Vagina (tissue), 2 donors: ENCODE results near the gene B4GALT1. TPM values are rescaled to one million over a fixed set of nuclear protein-coding genes. Genes with fewer than 3 reads are reported as not detected.

ENCODE experiments used
- DNase-seq, 2 donors: peaks; one replicate each; pipeline ENCODE4 v3.0.0-alpha.2; 2017; ENCODE audit errors: extremely low spot score in 2 of 2
- H3K27ac ChIP-seq: fragments of 200-600 bp; sonication (generic); one replicate; pipeline ENCODE4 v1.5.1; 2019
- H3K27me3 ChIP-seq: fragments of 200-600 bp; sonication (generic); one replicate; pipeline ENCODE4 v1.5.1; 2019
- H3K36me3 ChIP-seq, 2 donors: fragments of 200-600 bp; sonication (generic); one replicate each; pipeline ENCODE4 v1.5.1; 2017 to 2019
- H3K4me1 ChIP-seq: fragments of 200-600 bp; sonication (generic); one replicate; pipeline ENCODE4 v1.5.1; 2019
- H3K4me3 ChIP-seq, 2 donors: fragments of 200-600 bp; sonication (generic); 1 replicate in 1 of 2; 2 replicates in 1 of 2; pipeline ENCODE4 v1.5.1; 2016 to 2019
- H3K9me3 ChIP-seq: fragments of 200-600 bp; sonication (generic); one replicate; pipeline ENCODE4 v1.5.1; 2019
- POLR2A ChIP-seq, 2 donors: fragments of 450-650 bp; IDR thresholded peaks; one replicate each; pipeline ENCODE4 v1.6.1; 2017; ENCODE audit warnings: antibody characterized with exemption in 2 of 2, mild to moderate bottlenecking in 2 of 2, moderate library complexity in 2 of 2
- POLR2AphosphoS5 ChIP-seq, 2 donors: sonication (generic); formaldehyde crosslinking; IDR thresholded peaks; one replicate each; pipeline ENCODE4 v1.9.0; 2017; ENCODE audit warnings: antibody characterized with exemption in 2 of 2, mild to moderate bottlenecking in 2 of 2, low read depth in 1 of 2; ENCODE audit not compliant: insufficient read depth in 1 of 2
- intact Hi-C: fragments of 100-400 bp; cut with DNase I; formaldehyde crosslinking; loops from one replicate; pipeline ENCODE4 v1.15.1; 2023
- total RNA-seq: library from RNA; depleted of rRNA; stranded (reverse); fragments of >200 nt; gene quantifications from one replicate; pipeline ENCODE4 v1.2.3, GENCODE V29; 2016
- TF ChIP-seq, protein P1 (sequence below), 3 experiments: fragments of 450-650 bp in 2 of 3; fragments of 200-600 bp in 1 of 3; sonication (generic) in 1 of 3; IDR thresholded peaks; one replicate each; pipeline ENCODE4 v1.5.1; 2017 to 2019; ENCODE audit warnings: antibody characterized with exemption in 3 of 3, mild to moderate bottlenecking in 2 of 3, moderate library complexity in 2 of 3

Gene B4GALT1
- total RNA-seq, 1 donor from 2014 or later: 85.2 TPM

DNA sequence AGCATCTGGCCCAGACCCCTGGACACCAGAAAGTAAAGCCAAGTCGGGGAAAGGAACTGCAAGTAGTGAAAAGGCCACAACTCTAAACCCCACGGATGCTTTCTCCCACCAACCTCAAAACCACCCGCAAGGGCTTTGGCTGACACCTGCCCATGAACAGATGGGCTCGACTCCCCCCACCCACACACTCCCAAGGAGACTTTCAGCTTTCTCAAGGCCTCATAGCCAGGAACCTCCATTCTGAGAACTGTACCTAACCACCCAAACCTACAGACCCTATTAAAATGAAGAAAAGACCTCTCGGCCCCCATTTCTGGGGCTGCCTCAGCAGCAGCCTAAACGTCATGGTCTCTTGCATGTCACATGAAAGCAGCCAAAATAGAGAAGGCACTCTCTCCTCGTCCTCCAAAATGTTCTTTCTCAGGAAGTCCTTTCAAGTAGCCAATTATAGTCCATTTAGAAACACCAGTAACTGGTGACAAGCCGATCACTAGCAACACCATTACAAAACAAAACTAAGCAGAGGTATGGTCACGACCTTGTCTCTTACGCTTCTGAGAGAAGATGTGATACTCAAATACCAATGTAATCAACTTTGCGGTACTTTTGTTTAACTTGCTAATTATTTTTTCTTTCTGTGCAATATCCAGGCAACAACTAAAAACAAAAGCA is 2.9 kb downstream of the B4GALT1 start:
- Histone ChIP-seq H3K27ac (peak overlapping the region; percentile 98), H3K9me3 (no peaks in the 10 kb centered on the region), H3K4me3 (peak overlapping the region; percentile 79 to 91), H3K27me3 (no peaks in the 10 kb centered on the region), H3K36me3 (no peaks in the 10 kb centered on the region), H3K4me1 (peaks cover 77% of the 10 kb centered on the region)
- TF ChIP-seq, protein P1, sequence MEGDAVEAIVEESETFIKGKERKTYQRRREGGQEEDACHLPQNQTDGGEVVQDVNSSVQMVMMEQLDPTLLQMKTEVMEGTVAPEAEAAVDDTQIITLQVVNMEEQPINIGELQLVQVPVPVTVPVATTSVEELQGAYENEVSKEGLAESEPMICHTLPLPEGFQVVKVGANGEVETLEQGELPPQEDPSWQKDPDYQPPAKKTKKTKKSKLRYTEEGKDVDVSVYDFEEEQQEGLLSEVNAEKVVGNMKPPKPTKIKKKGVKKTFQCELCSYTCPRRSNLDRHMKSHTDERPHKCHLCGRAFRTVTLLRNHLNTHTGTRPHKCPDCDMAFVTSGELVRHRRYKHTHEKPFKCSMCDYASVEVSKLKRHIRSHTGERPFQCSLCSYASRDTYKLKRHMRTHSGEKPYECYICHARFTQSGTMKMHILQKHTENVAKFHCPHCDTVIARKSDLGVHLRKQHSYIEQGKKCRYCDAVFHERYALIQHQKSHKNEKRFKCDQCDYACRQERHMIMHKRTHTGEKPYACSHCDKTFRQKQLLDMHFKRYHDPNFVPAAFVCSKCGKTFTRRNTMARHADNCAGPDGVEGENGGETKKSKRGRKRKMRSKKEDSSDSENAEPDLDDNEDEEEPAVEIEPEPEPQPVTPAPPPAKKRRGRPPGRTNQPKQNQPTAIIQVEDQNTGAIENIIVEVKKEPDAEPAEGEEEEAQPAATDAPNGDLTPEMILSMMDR (IDR thresholded peaks at IDR 0.05): no peak
- TF ChIP-seq POLR2AphosphoS5 (IDR thresholded peaks at IDR 0.05; ENCODE audit: insufficient read depth in 1 of 2, low read depth in 1 of 2) (peak in 1 of 2 donors; percentile 7), POLR2A (IDR thresholded peaks at IDR 0.05) (no peak)
- DNase-seq: no peak
- intact Hi-C loops: no loop called here

DNA sequence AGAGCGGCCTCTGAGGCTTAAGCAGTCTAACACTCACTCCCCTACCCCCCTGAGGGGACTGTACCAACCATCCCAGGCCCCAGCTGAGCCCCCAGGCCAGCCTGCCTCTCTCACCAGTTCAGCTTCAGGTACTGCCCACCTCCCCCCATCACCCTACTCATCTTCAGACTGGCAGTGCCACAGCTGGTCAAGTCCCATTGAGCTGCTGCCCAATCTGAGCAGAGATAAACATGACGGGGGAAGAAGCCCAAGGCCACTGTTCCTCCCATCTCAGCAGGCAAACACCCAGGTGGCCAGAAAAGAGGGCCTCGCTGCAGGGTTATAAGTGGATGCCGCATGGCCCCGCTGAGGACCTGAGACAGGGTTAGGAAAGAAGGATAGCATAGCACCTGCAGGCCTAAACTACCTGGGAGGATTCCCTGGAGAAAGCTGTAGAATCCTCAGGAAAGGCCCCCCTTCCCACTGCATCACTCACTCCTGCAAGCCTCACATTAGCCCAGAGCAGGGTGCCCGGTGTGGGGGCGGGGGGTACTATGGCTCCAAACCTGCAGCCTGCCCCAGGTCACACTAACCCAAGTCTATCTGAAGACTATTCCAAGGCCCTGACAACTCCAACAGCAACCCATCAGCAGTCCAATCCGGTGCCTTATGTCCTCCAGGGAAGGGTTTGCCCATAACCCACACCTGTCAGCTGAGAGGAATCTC is 3.6 kb downstream of the B4GALT1 start:
- Histone ChIP-seq H3K4me1 (peaks cover 80% of the 10 kb centered on the region), H3K27ac (peak overlapping the region; percentile 98), H3K36me3 (no peaks in the 10 kb centered on the region), H3K9me3 (no peaks in the 10 kb centered on the region), H3K27me3 (no peaks in the 10 kb centered on the region), H3K4me3 (peak overlapping the region; percentile 79 to 91)
- intact Hi-C loops: no loop called here
- peak in 1 of 2 donors; percentile 87 for DNase-seq
- TF ChIP-seq POLR2AphosphoS5 (IDR thresholded peaks at IDR 0.05; ENCODE audit: insufficient read depth in 1 of 2, low read depth in 1 of 2) (no peak), POLR2A (IDR thresholded peaks at IDR 0.05) (no peak)
- TF ChIP-seq, protein P1 (IDR thresholded peaks at IDR 0.05): no peak

DNA sequence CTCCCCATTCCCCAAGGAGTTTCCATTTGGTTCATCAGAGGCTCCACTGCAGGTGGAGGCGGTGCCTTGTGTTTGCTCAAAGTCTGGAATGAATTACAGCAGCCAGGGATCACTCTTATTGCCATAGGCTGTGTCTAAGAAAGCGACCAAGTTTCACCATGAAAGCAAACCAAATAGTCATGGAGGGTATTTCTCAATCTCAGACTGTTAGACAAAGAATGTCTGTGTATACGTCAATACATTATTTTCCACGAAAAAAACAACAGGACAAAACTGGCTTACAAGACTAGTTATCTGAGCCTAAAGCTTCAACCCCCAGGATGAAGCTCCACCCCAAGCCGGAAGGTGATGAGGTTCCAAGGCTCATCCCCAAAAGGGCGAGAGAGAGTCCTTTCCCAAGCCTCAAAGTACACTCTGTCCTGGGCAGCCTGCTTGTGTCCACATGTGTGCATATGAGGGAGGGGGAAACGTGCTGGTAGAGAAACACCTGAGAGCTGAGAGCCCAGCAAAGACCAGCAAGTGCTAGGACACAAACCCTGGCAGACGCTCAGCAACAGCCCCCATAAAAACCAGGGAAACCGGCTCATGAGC is 4.3 kb downstream of the B4GALT1 start:
- H3K9me3 ChIP-seq: no peaks in the 10 kb centered on the region
- H3K36me3 ChIP-seq: no peaks in the 10 kb centered on the region
- peak overlapping the region; percentile 79 to 91 for H3K4me3 ChIP-seq
- intact Hi-C loops: no loop called here
- peak in 1 of 2 donors; percentile 95 for DNase-seq
- peak; percentile 59 to 78 for TF ChIP-seq POLR2AphosphoS5 (IDR thresholded peaks at IDR 0.05; ENCODE audit: insufficient read depth in 1 of 2, low read depth in 1 of 2)
- TF ChIP-seq, protein P1 (IDR thresholded peaks at IDR 0.05): no peak
- H3K27ac ChIP-seq: peak overlapping the region; percentile 98
- H3K4me1 ChIP-seq: peaks cover 80% of the 10 kb centered on the region
- no peaks in the 10 kb centered on the region for H3K27me3 ChIP-seq

DNA sequence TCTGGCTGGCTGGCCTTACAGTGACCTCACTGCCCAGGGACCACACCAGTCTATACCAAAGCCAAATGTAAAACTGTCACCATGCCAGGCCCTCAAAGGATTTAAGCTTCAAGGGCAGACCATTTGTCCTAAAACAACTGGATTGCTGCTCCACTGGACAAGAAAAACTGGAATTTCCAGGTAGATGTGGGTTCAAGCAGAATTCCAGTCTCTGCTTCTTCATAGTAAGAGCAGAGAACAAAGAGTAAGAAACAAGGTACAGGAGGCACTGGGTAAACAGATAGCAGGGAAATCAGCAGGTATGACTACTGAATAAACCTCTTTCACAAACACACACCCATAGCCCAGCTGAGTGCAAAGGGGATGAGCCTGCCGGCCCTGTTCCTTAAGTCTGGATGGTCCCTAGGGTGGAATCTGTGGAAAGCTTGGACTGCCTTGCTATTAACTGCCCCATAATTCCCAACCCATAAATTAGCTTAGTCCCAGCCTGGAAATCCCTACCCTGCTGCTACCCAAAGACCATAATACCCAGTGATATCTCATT is 5.5 kb downstream of the B4GALT1 start:
- H3K4me3 ChIP-seq: peak overlapping the region; percentile 20 to 91
- no peaks in the 10 kb centered on the region for H3K9me3 ChIP-seq
- H3K27me3 ChIP-seq: no peaks in the 10 kb centered on the region
- H3K36me3 ChIP-seq: no peaks in the 10 kb centered on the region
- intact Hi-C loops: no loop called here
- peak in 1 of 2 donors; percentile 62 for TF ChIP-seq POLR2AphosphoS5 (IDR thresholded peaks at IDR 0.05; ENCODE audit: insufficient read depth in 1 of 2, low read depth in 1 of 2)
- TF ChIP-seq, protein P1 (IDR thresholded peaks at IDR 0.05): no peak
- no peak for TF ChIP-seq POLR2A (IDR thresholded peaks at IDR 0.05)
- peaks cover 86% of the 10 kb centered on the region for H3K4me1 ChIP-seq
- H3K27ac ChIP-seq: peak overlapping the region; percentile 98
- no peak for DNase-seq
